Measurements from ENCODE around the gene PLCL2. TPM values are rescaled to one million over a fixed set of nuclear protein-coding genes. Genes with fewer than 3 reads are reported as not detected.
A peak's percentile ranks its signal among the peaks of the same experiment; 100 is the strongest.

PLCL2 gene
- total and polyA plus RNA-seq, 10 of the 15 experiments (the other 5 are each of a cell fraction or from before 2014, with no cell fraction given), result 7.5 to 37.3 (median 21.7) TPM

DNA sequence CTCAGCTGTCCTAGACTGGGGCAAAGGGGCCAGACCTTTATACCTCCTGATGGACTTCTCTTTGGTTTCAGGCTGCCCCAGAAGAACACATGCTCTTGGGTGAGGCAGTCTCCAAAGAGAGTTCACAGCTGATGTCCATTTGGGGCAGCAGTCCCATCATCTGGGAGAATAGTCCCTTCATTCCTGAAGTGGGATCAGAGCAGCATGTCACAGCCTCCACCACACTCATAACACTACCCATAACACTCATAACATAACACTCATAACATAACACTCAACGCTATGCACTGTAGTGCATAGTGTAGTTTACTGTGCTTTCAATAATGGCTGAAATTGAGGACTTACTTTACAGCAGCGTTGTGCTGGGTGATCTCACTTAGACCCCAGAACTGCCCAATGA is 36.7 kb upstream of the PLCL2 start:
- CTCF ChIA-PET, result interaction anchor here (1.2 to 1.7 kb wide), 3 partner anchors 10 to 36 kb away, joined by 4 to 7 read pairs (median 5); no protein-coding TSS in a partner anchor
- no TSS peak for BruUV-seq (replicated peaks)
- no peak for TF ChIP-seq PAX8 (IDR thresholded peaks at IDR 0.05)
- TF ChIP-seq POLR2A (IDR thresholded peaks at IDR 0.05; ENCODE audit: low read depth, low read length), result no peak
- peak; percentile 34; the same call in 1 of the 2 replicates for TF ChIP-seq RUNX3 (IDR thresholded peaks at IDR 0.05; ENCODE audit: low read length)
- TF ChIP-seq, protein P1, sequence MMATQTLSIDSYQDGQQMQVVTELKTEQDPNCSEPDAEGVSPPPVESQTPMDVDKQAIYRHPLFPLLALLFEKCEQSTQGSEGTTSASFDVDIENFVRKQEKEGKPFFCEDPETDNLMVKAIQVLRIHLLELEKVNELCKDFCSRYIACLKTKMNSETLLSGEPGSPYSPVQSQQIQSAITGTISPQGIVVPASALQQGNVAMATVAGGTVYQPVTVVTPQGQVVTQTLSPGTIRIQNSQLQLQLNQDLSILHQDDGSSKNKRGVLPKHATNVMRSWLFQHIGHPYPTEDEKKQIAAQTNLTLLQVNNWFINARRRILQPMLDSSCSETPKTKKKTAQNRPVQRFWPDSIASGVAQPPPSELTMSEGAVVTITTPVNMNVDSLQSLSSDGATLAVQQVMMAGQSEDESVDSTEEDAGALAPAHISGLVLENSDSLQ (IDR thresholded peaks at IDR 0.05), result no peak
- no peak for TF ChIP-seq RAD51 (IDR thresholded peaks at IDR 0.05)
- TF ChIP-seq, protein P2, sequence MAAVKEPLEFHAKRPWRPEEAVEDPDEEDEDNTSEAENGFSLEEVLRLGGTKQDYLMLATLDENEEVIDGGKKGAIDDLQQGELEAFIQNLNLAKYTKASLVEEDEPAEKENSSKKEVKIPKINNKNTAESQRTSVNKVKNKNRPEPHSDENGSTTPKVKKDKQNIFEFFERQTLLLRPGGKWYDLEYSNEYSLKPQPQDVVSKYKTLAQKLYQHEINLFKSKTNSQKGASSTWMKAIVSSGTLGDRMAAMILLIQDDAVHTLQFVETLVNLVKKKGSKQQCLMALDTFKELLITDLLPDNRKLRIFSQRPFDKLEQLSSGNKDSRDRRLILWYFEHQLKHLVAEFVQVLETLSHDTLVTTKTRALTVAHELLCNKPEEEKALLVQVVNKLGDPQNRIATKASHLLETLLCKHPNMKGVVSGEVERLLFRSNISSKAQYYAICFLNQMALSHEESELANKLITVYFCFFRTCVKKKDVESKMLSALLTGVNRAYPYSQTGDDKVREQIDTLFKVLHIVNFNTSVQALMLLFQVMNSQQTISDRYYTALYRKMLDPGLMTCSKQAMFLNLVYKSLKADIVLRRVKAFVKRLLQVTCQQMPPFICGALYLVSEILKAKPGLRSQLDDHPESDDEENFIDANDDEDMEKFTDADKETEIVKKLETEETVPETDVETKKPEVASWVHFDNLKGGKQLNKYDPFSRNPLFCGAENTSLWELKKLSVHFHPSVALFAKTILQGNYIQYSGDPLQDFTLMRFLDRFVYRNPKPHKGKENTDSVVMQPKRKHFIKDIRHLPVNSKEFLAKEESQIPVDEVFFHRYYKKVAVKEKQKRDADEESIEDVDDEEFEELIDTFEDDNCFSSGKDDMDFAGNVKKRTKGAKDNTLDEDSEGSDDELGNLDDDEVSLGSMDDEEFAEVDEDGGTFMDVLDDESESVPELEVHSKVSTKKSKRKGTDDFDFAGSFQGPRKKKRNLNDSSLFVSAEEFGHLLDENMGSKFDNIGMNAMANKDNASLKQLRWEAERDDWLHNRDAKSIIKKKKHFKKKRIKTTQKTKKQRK (IDR thresholded peaks at IDR 0.05; ENCODE audit: low read depth, low read length), result no peak
- no peak for TF ChIP-seq ATF7 (IDR thresholded peaks at IDR 0.05; ENCODE audit: low read depth)
- TF ChIP-seq NR2F1 (conservative IDR thresholded peaks at IDR 0.05), result no peak
- TF ChIP-seq SREBF2 (IDR thresholded peaks at IDR 0.05; ENCODE audit: low read length), result no peak
- TF ChIP-seq, protein P3, sequence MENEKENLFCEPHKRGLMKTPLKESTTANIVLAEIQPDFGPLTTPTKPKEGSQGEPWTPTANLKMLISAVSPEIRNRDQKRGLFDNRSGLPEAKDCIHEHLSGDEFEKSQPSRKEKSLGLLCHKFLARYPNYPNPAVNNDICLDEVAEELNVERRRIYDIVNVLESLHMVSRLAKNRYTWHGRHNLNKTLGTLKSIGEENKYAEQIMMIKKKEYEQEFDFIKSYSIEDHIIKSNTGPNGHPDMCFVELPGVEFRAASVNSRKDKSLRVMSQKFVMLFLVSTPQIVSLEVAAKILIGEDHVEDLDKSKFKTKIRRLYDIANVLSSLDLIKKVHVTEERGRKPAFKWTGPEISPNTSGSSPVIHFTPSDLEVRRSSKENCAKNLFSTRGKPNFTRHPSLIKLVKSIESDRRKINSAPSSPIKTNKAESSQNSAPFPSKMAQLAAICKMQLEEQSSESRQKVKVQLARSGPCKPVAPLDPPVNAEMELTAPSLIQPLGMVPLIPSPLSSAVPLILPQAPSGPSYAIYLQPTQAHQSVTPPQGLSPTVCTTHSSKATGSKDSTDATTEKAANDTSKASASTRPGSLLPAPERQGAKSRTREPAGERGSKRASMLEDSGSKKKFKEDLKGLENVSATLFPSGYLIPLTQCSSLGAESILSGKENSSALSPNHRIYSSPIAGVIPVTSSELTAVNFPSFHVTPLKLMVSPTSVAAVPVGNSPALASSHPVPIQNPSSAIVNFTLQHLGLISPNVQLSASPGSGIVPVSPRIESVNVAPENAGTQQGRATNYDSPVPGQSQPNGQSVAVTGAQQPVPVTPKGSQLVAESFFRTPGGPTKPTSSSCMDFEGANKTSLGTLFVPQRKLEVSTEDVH (IDR thresholded peaks at IDR 0.05; ENCODE audit: low read depth, partially characterized antibody), result no peak
- TF ChIP-seq EZH2 (IDR thresholded peaks at IDR 0.05; ENCODE audit: borderline replicate concordance, control insufficient read depth, low read depth, low read length), result no peak
- TF ChIP-seq BMI1 (IDR thresholded peaks at IDR 0.05; ENCODE audit: borderline replicate concordance), result no peak
- TF ChIP-seq, protein P4, sequence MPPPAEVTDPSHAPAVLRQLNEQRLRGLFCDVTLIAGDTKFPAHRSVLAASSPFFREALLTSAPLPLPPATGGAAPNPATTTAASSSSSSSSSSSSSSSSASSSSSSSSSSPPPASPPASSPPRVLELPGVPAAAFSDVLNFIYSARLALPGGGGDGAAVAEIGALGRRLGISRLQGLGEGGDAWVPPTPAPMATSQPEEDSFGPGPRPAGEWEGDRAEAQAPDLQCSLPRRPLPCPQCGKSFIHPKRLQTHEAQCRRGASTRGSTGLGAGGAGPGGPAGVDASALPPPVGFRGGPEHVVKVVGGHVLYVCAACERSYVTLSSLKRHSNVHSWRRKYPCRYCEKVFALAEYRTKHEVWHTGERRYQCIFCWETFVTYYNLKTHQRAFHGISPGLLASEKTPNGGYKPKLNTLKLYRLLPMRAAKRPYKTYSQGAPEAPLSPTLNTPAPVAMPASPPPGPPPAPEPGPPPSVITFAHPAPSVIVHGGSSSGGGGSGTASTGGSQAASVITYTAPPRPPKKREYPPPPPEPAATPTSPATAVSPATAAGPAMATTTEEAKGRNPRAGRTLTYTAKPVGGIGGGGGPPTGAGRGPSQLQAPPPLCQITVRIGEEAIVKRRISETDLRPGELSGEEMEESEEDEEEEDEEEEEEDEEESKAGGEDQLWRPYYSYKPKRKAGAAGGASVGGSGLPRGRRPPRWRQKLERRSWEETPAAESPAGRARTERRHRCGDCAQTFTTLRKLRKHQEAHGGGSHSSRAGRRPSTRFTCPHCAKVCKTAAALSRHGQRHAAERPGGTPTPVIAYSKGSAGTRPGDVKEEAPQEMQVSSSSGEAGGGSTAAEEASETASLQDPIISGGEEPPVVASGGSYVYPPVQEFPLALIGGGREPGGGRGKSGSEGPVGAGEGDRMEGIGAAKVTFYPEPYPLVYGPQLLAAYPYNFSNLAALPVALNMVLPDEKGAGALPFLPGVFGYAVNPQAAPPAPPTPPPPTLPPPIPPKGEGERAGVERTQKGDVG (CRISPR knock-in tag; IDR thresholded peaks at IDR 0.05), result no peak
- TF ChIP-seq ZBED1 (IDR thresholded peaks at IDR 0.05; ENCODE audit: borderline replicate concordance), result no peak

More for the DNA sequence above, 36.7 kb upstream of the PLCL2 start:
- no peak overlapping the region for H2AFZ ChIP-seq (ENCODE audit: control insufficient read depth, low read depth, low read length)
- H3K4me3 ChIP-seq, result no peak overlapping the region
- H4K20me1 ChIP-seq (ENCODE audit: control insufficient read depth, insufficient read depth), result no peaks in the 10 kb centered on the region
- ChIA-PET SMC1A (ENCODE audit: uncharacterized antibody, unreplicated experiment) (interaction anchor here (1.0 to 3.2 kb wide), 8 partner anchors 11 to 180 kb away, joined by 3 to 24 read pairs (median 6); no protein-coding TSS in a partner anchor), POLR2A (interaction anchor here (1.0 kb wide), 1 partner anchor 178 kb away, joined by 4 read pairs; no protein-coding TSS in a partner anchor), RAD21 (ENCODE audit: unreplicated experiment) (interaction anchor here (1.8 to 2.5 kb wide), 2 partner anchors 20 to 49 kb away, joined by 4 to 8 read pairs; no protein-coding TSS in a partner anchor)
- H3K36me3 ChIP-seq (ENCODE audit: control insufficient read depth in 2 of 2, insufficient read depth in 2 of 2, low read length in 1 of 2), result no peaks in the 10 kb centered on the region
- FAIRE-seq (no peak), ATAC-seq (peak; percentile 66), DNase-seq (ENCODE audit: low read depth, low spot score) (no peak)
- no peaks in the 10 kb centered on the region for H3K79me2 ChIP-seq (ENCODE audit: control insufficient read depth, insufficient read depth, low read length)
- H3K27ac ChIP-seq (ENCODE audit: control insufficient read depth, insufficient read depth), result no peak overlapping the region
- intact Hi-C loops (cut with micrococcal nuclease; ENCODE audit: unreplicated experiment) (no loop called here), in situ Hi-C loops (cut with MboI) (no loop called here)
- H3K27me3 ChIP-seq (replicated peaks in 1 of 2; ENCODE audit: control insufficient read depth in 2 of 2, insufficient read depth in 2 of 2, low read length in 1 of 2), result no peaks in the 10 kb centered on the region
- no peaks in the 10 kb centered on the region for H3K9me3 ChIP-seq (replicated peaks; ENCODE audit: control insufficient read depth, insufficient read depth, low read length)
- WGBS (ENCODE audit: insufficient coverage, insufficient replicate concordance, low lambda C conversion rate, missing lambda C conversion rate), result 6% methylated on average over 2 of the region's 2 CpGs
- H3K9ac ChIP-seq (ENCODE audit: control insufficient read depth, insufficient read depth, low read length), result no peak overlapping the region
- no peak overlapping the region for H3K4me2 ChIP-seq (ENCODE audit: control insufficient read depth, insufficient read depth)
- H3K4me1 ChIP-seq (ENCODE audit: control insufficient read depth, insufficient read depth, low read length), result peaks cover 23% of the 10 kb centered on the region

Measured in GM12878 (cell line).